Fibroblast of villous mesenchyme (primary cell): ENCODE measurements around the gene MYL12A. TPM values are rescaled to one million over a fixed set of nuclear protein-coding genes. Genes with fewer than 3 reads are reported as not detected.
"Not testable (repeated sequence)": the region's sequence is repeated elsewhere in the genome, so short reads cannot be mapped to it uniquely, and the experiment has no call there.

Source experiments
- DNase-seq: peaks from one replicate; pipeline ENCODE4 v3.0.0-alpha.2; 2010; ENCODE audit warnings: low read depth
- H3K4me3 ChIP-seq: 2 replicates; pipeline ENCODE4 v1.5.1; 2011; ENCODE audit warnings: low read depth, mild to moderate bottlenecking, low read length
- total RNA-seq: library from RNA; depleted of rRNA; stranded (reverse); fragments of >200 nt; gene quantifications from 2 replicates; pipeline ENCODE4 v1.2.3, GENCODE V29; 2012
- TF ChIP-seq, protein P1 (sequence below): IDR thresholded peaks from 2 replicates; pipeline ENCODE4 v1.5.1; 2012; ENCODE audit warnings: low read depth, mild to moderate bottlenecking, low read length; ENCODE audit not compliant: insufficient read depth

Gene MYL12A
- total RNA-seq, 1 donor, result 1,222 TPM

DNA sequence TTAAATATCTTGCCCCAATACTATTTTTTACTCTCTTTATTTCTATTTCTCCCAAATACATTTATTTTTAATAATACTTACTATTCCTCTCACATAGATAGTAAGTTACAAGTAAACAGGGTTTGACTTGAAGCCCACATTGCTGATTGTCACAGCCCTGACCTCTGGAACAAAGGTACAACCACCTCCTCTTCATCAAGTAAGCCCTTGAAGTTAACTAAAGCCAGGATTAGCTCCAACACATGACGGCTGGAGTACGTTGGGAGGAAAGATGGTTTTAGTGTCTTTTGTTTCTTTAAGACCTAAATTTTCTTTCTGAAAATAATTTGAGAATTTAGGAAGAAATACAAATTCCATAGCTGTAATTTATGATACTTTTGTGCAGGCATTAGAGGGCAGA is 28.8 kb upstream of the MYL12A start:
- no peak overlapping the region for H3K4me3 ChIP-seq
- DNase-seq, result no peak
- TF ChIP-seq, protein P1, sequence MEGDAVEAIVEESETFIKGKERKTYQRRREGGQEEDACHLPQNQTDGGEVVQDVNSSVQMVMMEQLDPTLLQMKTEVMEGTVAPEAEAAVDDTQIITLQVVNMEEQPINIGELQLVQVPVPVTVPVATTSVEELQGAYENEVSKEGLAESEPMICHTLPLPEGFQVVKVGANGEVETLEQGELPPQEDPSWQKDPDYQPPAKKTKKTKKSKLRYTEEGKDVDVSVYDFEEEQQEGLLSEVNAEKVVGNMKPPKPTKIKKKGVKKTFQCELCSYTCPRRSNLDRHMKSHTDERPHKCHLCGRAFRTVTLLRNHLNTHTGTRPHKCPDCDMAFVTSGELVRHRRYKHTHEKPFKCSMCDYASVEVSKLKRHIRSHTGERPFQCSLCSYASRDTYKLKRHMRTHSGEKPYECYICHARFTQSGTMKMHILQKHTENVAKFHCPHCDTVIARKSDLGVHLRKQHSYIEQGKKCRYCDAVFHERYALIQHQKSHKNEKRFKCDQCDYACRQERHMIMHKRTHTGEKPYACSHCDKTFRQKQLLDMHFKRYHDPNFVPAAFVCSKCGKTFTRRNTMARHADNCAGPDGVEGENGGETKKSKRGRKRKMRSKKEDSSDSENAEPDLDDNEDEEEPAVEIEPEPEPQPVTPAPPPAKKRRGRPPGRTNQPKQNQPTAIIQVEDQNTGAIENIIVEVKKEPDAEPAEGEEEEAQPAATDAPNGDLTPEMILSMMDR, result no peak

DNA sequence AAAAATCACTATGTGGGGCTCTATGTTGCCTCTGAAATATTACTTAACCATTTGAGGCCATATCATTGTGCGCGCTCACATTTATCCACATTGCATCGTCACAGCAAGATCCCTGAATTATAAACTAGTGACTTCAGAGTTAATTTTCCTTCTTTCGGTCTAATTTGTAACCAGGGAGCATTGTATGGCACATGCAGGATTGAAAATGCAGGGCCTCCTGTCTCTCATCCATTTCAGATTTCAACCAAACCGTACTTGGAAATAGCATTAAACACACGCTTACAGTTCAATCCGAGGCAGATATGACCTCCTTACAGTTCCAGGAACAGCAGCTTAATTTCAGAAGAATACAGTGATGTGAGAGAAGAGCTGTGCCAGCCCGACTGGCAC is 28.4 kb upstream of the MYL12A start:
- H3K4me3 ChIP-seq, result no peak overlapping the region
- TF ChIP-seq, protein P1, result no peak
- DNase-seq, result no peak

DNA sequence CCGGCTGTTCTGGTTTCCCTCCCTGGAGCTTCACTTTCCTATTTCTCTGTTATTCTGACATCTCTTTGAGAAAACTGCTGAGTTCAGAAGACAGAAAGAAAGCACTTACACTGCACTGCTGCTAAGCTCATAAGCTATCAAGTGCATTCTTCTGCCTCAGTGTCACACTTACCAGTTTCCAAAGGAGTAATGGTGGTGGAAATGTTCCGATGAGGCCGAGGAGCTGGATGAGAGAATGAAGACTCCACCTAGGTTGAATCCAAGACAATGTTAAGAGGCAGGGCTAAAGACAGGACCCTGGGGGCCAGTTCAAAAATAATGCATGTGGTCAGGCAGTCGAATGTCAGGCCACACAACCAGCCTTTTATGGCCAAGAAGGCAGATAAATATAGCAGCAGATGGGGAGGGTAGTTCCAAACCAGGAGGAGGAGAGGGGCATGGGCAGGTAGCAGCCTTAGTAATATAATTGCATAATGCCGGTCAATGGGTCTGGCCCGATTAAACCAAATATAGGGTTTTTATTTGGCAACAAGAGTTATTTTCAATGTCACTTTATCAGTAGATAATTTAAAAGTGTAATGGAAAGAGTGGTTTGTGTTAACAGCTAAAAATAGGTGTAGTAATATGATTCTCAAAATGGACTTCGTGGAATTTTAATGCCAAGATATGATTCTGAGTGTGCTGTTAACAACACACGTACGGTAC is 27.8 kb upstream of the MYL12A start, which contains the start of gene MYOM1:
Gene MYOM1, minus strand, starts transcription at position 338 of the 705 bp plus-strand sequence. CDS start 4,745 bp downstream, outside the sequence.
- TF ChIP-seq, protein P1, result no peak
- no peak for DNase-seq
- no peak within 1 kb of the TSS for H3K4me3 ChIP-seq

DNA sequence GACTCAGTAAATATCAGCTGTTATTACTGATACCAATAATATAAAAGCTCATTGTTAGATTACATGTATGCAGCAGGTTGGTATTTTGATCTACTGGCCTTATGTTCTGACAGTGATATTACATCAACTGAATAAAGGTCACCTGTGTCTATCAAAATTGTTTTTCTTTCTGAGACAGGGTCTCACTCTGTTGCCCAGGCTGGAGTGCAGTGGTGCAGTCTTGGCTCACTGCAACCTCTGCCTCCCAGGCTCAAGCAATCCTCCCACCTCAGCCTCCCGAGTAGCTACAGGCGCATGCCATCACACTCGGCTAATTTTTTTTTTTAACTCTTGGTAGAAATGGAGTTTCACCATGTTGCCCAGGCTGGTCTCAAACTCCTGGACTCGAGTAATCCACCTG is 26.7 kb upstream of the MYL12A start:
- H3K4me3 ChIP-seq, DNase-seq: not testable (repeated sequence)

DNA sequence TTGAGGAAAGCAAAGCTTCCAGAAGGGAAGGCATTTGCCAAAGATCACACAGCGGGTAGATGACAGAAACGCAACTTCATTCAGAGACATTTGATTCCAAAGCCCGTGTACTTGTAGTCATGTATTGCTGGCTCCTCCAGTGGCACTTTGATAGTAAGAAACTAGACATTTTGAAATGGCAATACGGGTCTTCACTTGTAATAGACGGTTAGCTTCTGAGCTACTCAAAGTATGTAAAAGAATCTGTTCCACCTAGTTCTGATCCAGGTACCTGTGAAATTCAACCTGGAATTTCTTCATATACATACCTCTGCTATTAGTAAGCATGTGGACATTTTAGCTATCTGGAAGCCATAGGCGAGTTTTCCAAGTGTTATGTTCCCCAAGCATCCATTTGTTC is 26.1 kb upstream of the MYL12A start:
- no peak overlapping the region for H3K4me3 ChIP-seq
- TF ChIP-seq, protein P1, result no peak
- no peak for DNase-seq

DNA sequence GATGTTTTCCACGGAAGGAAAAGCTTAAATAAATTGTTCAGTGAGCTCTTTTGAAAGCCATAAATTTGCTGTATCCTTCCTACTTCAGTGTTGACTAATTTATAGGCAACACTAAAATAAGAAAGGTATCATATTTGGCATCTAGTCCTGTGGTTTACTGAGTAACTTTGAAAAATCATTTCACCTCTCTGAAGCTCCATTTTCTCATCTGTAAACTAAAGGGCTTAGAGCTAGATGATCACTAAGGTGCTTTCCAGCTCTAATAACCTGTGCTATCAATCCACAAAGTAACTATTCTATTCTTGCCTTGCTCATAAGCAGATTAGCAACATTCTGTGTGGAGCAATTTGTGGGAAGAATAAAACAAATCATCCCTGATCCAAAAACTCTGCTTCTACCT is 24.2 kb upstream of the MYL12A start:
- TF ChIP-seq, protein P1, result no peak
- DNase-seq, result no peak
- no peak overlapping the region for H3K4me3 ChIP-seq

DNA sequence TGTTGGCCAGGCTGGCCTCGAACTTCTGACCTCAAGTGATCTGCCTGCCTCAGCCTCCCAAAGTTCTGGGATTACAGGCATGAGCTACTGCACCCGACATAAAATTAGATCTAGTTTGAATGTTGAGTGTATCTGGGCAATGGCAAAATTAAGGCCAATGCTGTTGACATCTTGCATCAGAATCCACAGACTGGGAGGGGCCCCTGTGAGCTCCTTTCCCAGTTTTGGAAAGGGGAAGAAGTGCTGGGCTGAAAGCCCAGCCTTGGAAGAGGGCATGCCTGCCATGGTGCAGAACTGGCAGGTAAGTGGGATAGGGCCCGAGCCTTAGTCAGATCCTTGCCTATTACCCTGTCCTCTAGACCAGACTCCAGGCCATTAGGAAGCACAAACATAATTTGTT is 23.4 kb upstream of the MYL12A start:
- no peak for DNase-seq
- H3K4me3 ChIP-seq, result no peak overlapping the region
- TF ChIP-seq, protein P1, result no peak
